ENCODE results near the gene HLX.

HLX gene

DNA sequence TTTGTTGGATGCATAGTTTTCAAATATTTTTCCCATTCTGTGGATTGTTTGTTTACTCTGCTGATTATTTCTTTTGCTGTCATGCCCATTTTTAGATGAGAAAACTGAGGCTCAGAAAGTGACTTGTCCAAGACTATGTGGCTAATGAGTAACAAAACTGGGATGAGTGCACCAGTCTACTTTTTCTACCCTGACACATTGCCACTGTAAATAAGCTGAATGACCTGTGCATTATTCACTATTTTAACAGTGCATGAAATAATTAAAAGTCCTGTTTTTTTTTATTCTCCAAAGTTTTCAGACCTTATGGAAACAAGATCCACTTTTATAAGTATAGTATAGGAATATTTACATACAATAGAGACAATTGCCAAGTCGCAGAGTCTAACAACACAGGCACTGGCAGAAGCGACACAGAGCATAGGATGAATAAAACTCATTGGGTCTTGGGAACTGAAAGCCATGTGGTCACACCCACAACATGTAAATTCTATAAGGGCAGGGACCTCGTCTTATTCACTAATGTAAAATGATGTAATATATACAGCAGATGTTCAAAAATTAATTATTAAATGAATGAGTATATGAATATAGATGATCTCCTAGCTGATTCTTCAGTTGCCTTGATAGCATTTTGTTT, 45.2 kb downstream of the HLX start:
- no peak for DNase-seq (ENCODE audit: low read depth in 2 of 2)

DNA sequence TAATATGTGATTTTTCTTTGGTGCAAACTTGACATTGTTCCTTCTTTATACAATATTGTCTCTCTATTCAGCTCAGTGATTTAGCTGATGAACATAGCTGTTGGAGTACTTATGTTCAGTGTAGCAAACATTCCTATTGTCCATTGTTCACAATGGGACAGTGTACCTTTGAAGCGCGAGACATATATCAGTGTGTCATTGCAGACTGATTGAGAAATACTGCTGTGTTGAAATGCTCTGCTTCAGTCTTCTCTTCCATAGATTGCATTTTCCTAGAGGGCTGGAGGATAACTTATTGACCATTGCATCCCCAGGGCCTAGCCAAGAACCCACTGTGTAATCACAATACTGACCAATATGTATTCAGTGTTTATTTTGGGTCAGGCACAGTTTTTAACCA, 46.5 kb downstream of the HLX start:
- DNase-seq (ENCODE audit: low read depth in 2 of 2) = no peak

DNA sequence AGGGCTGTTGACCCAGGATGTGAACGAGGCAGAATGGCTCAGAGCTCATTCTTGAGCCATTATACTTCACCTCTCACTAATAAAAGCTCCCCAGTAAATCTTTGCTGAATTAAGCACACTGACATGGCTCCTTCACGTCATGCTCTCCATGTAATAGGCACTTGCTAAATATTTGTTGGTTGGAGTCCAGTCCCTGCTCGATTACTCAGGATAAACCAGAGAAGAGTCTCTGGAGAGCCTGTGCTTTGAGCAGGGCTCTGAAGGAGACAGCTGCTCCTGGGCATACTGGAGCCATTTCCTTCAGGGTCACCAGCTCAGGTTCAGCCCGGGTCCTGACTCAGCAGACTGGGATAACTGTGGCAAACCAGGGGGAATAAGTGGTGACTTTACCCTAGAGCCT, 46.9 kb downstream of the HLX start:
- no peak for DNase-seq (ENCODE audit: low read depth in 2 of 2)

DNA sequence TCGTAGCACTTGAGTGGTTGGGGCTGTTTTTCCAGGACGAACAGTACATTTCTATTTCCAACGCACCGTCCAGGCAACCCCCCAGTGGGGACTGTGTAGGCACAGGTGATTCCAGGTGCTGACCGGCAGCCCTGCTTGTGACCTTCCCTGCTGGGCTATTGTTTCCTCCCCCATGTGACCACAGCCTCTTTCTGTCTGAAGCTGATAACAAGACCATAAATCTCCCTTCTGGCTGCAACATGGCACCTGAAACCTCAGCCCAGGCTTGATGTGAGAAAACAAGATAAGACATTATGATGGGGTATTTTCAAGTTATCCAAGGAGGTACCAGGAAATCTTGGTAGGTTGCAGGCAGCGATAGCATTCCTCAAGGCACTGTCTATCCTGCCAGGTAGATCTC, 48.2 kb downstream of the HLX start:
- no peak for DNase-seq (ENCODE audit: low read depth in 2 of 2)

DNA sequence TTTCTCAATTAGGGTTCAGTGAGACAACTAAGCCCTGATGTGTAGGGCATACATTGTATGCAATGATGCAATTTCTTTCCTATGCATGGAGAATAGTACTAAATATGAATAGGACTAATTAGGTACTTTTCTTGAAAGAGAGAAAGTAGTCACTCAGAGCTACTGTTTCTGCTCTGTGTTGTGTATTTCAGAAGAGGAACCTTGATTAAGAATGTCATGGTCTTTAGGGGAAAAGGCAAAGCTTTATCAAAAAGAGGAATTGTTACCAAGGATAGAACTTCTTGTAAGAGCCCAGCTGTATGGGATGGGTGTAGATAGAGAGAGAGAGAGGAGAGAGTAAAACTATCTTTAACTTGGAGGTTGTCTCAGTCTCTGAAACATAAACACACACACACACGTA, 49.1 kb downstream of the HLX start:
- no peak for DNase-seq (ENCODE audit: low read depth in 2 of 2)

DNA sequence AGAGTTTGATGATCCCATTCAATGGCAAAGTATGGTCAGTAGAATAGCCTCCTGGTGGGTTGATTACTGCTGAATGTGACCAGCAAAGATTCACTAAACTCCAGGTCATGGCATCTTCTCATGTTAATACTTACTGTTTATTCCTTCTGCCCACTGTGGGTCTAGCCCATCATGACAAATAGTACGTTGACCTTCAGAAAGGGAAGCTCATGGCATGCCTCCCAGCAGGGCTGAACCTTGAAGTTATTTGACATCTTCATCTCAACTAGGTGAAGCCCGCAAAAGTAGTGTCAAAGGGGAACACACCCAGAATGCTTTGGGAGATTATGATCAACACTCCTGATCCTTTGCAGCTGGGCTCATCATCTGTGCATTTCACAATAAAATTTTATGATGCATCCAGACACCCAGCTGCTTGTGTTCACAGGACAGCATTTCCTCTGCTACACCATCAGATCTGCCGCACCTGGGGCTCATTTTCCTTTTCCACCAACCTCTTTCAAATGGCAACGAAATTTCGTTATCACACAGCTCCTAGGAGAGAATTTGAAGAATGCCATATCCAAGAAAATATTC, 49.6 kb downstream of the HLX start:
- no peak for DNase-seq (ENCODE audit: low read depth in 2 of 2)

DNA sequence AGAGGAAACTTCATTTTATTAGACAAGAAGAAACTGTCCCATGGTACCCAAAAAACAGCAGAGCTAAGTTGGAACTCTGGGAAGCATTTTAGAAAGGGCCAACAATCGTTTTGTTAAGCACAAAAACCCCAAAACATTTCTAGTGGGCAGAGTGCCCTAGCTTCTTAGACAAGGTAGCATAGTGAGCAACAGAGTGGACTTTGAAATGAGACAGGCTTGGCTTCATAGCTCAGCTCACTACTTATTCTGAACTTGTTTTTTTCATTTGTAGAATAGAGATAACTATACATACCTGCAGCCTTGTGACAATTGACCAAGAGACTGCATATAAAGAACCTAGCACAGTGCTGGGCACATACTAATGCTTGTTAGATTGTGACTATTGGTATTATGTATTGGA, 50.1 kb downstream of the HLX start:
- DNase-seq (ENCODE audit: low read depth in 2 of 2) = no peak
